HFFc6 (cell line): ENCODE results near the gene NPY2R. TPM values are rescaled to one million over a fixed set of nuclear protein-coding genes. Genes with fewer than 3 reads are reported as not detected.

Source experiments
- DNase-seq: peaks from one replicate; pipeline ENCODE4 v3.0.0-alpha.2; 2018
- H3K27ac Mint-ChIP-seq: 2 replicates; pipeline ENCODE4 v1.8.0; 2020; ENCODE audit warnings: mild to moderate bottlenecking, mixed read lengths
- H3K27me3 Mint-ChIP-seq: 2 replicates; pipeline ENCODE4 v1.8.0; 2021; ENCODE audit warnings: mild to moderate bottlenecking, moderate library complexity, mixed read lengths; ENCODE audit not compliant: insufficient read depth
- H3K36me3 Mint-ChIP-seq: 2 replicates; pipeline ENCODE4 v1.8.0; 2021; ENCODE audit warnings: low read depth, mixed read lengths
- H3K4me1 Mint-ChIP-seq: 2 replicates; pipeline ENCODE4 v1.8.0; 2020; ENCODE audit warnings: low read depth, mixed read lengths
- H3K4me3 Mint-ChIP-seq: 2 replicates; pipeline ENCODE4 v1.8.0; 2020; ENCODE audit warnings: mild to moderate bottlenecking, moderate library complexity, mixed read lengths
- H3K9me3 Mint-ChIP-seq: 2 replicates; pipeline ENCODE4 v1.8.0; 2020; ENCODE audit warnings: mild to moderate bottlenecking, mixed read lengths
- CTCF ChIP-seq: fragments of 200-600 bp; sonication (generic); IDR thresholded peaks from 2 replicates; pipeline ENCODE4 v1.5.0; 2021; ENCODE audit warnings: antibody characterized with exemption, mild to moderate bottlenecking
- total RNA-seq, 6 experiments: library from RNA; stranded (reverse); fragmentation: NEBNext Ultra II Directional; extraction: Animal tissue kit (Norgen Biotek cat#: 25700); gene quantifications; 2 replicates in 1 of 6; 3 replicates in 5 of 6; pipeline ENCODE4 v1.2.3, GENCODE V29; 2021

The NPY2R gene
- total RNA-seq, 6 experiments from 2014 or later, result not detected

GRCh38 chr4:155234206-155234605 lies 25.8 kb downstream of the NPY2R start:
- Mint-ChIP-seq H3K27ac (no peak overlapping the region), H3K4me3 (no peak overlapping the region), H3K27me3 (no peaks in the 10 kb centered on the region), H3K4me1 (no peaks in the 10 kb centered on the region), H3K36me3 (no peaks in the 10 kb centered on the region), H3K9me3 (peaks cover 36% of the 10 kb centered on the region)
- TF ChIP-seq CTCF, result no peak
- DNase-seq, result no peak

GRCh38 chr4:155237567-155237966 lies 29.1 kb downstream of the NPY2R start:
- DNase-seq, result no peak
- Mint-ChIP-seq H3K36me3 (peaks cover 5% of the 10 kb centered on the region; the same call in 1 of the 2 replicates), H3K9me3 (peaks cover 45% of the 10 kb centered on the region), H3K4me1 (no peaks in the 10 kb centered on the region), H3K27me3 (no peaks in the 10 kb centered on the region), H3K4me3 (no peak overlapping the region), H3K27ac (no peak overlapping the region)
- TF ChIP-seq CTCF, result no peak

GRCh38 chr4:155241225-155241624 lies 32.8 kb downstream of the NPY2R start:
- no peak for DNase-seq
- TF ChIP-seq CTCF, result no peak
- Mint-ChIP-seq H3K4me3 (no peak overlapping the region), H3K9me3 (peaks cover 34% of the 10 kb centered on the region), H3K4me1 (no peaks in the 10 kb centered on the region), H3K27me3 (no peaks in the 10 kb centered on the region), H3K27ac (no peak overlapping the region), H3K36me3 (peaks cover 5% of the 10 kb centered on the region; the same call in 1 of the 2 replicates)

GRCh38 chr4:155241664-155242063 lies 33.2 kb downstream of the NPY2R start:
- Mint-ChIP-seq H3K4me1 (no peaks in the 10 kb centered on the region), H3K27me3 (no peaks in the 10 kb centered on the region), H3K27ac (no peak overlapping the region), H3K9me3 (peaks cover 34% of the 10 kb centered on the region), H3K4me3 (no peak overlapping the region), H3K36me3 (peaks cover 5% of the 10 kb centered on the region; the same call in 1 of the 2 replicates)
- no peak for TF ChIP-seq CTCF
- no peak for DNase-seq

- H3K27me3 Mint-ChIP-seq, result no peaks in the 10 kb centered on the region
- H3K9me3 Mint-ChIP-seq, result peaks cover 41% of the 10 kb centered on the region
- H3K27ac Mint-ChIP-seq, result no peak overlapping the region
- no peaks in the 10 kb centered on the region for H3K4me1 Mint-ChIP-seq
- DNase-seq, result no peak
- H3K4me3 Mint-ChIP-seq, result no peak overlapping the region
- peaks cover 5% of the 10 kb centered on the region; the same call in 1 of the 2 replicates for H3K36me3 Mint-ChIP-seq
- no peak for TF ChIP-seq CTCF
Observed at GRCh38 chr4:155245105-155245504, 36.7 kb downstream of the NPY2R start.
